Lower leg skin (tissue), 4 donors: ENCODE results near the gene NPHS1. TPM values are rescaled to one million over a fixed set of nuclear protein-coding genes. Genes with fewer than 3 reads are reported as not detected.

Experiments
- DNase-seq, 2 donors: peaks; one replicate each; pipeline ENCODE4 v3.0.0-alpha.2; 2019; ENCODE audit warnings: low spot score in 2 of 2
- H3K4me3 ChIP-seq: fragments of 200-600 bp; sonication (generic); 2 replicates; pipeline ENCODE4 v1.5.1; 2017; ENCODE audit warnings: mild to moderate bottlenecking, low read depth; ENCODE audit not compliant: poor library complexity, severe bottlenecking
- POLR2A ChIP-seq, 2 donors: fragments of 450-650 bp; IDR thresholded peaks; one replicate each; pipeline ENCODE4 v1.6.1; 2016 to 2017; ENCODE audit warnings: antibody characterized with exemption in 2 of 2, mild to moderate bottlenecking in 1 of 2, moderate library complexity in 1 of 2
- WGBS, 2 donors: methylation state at CpG; one replicate each; pipeline ENCODE4 v1.1.5; 2018; 5-methylcytosine and 5-hydroxymethylcytosine counted together
- intact Hi-C: fragments of 100-400 bp; cut with DNase I; formaldehyde crosslinking; loops from one replicate; pipeline ENCODE4 v1.15.0; 2023; ENCODE audit warnings: low total_unique reads
- total RNA-seq, 4 donors: library from RNA; depleted of rRNA; stranded (reverse); fragments of >200 nt; gene quantifications; one replicate each; pipeline ENCODE4 v1.1.0, GENCODE V29; 2016
- TF ChIP-seq, protein P1 (sequence below), 3 donors: fragments of 450-650 bp; IDR thresholded peaks; one replicate each; pipeline ENCODE4 v1.5.1; 2016; ENCODE audit warnings: antibody characterized with exemption in 3 of 3, mild to moderate bottlenecking in 3 of 3, moderate library complexity in 2 of 3

The NPHS1 gene
- total RNA-seq, 4 donors from 2014 or later = not detected

DNA sequence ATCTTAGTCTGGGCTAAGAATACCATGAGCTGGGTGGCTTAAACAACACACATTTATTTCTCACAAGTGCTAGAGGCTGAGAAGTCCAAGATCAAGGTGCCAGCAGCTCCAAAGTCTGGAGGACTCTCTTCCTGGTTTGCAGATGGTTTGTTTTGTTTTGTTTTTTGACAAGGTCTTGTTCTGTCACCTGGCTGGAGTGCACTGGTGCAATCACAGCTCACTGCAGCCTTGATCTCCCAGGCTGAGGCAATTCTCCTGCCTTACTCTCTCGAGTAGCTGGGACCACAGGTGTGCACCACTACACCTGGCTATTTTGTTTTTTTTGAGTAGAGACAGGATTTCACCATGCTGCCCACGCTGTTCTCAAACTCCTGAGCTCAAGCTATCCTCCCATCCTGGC, 31.6 kb upstream of the NPHS1 start:
- WGBS, 2 donors = 52 to 60% methylated on average over 2 of the region's 2 CpGs
- H3K4me3 ChIP-seq = no peak overlapping the region
- TF ChIP-seq POLR2A (IDR thresholded peaks at IDR 0.05) = no peak
- TF ChIP-seq, protein P1, sequence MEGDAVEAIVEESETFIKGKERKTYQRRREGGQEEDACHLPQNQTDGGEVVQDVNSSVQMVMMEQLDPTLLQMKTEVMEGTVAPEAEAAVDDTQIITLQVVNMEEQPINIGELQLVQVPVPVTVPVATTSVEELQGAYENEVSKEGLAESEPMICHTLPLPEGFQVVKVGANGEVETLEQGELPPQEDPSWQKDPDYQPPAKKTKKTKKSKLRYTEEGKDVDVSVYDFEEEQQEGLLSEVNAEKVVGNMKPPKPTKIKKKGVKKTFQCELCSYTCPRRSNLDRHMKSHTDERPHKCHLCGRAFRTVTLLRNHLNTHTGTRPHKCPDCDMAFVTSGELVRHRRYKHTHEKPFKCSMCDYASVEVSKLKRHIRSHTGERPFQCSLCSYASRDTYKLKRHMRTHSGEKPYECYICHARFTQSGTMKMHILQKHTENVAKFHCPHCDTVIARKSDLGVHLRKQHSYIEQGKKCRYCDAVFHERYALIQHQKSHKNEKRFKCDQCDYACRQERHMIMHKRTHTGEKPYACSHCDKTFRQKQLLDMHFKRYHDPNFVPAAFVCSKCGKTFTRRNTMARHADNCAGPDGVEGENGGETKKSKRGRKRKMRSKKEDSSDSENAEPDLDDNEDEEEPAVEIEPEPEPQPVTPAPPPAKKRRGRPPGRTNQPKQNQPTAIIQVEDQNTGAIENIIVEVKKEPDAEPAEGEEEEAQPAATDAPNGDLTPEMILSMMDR (IDR thresholded peaks at IDR 0.05) = no peak
- DNase-seq = no peak
- intact Hi-C loops = loop anchor here (5.0 kb wide), 1 partner anchor 48 kb away; no protein-coding TSS in a partner anchor

DNA sequence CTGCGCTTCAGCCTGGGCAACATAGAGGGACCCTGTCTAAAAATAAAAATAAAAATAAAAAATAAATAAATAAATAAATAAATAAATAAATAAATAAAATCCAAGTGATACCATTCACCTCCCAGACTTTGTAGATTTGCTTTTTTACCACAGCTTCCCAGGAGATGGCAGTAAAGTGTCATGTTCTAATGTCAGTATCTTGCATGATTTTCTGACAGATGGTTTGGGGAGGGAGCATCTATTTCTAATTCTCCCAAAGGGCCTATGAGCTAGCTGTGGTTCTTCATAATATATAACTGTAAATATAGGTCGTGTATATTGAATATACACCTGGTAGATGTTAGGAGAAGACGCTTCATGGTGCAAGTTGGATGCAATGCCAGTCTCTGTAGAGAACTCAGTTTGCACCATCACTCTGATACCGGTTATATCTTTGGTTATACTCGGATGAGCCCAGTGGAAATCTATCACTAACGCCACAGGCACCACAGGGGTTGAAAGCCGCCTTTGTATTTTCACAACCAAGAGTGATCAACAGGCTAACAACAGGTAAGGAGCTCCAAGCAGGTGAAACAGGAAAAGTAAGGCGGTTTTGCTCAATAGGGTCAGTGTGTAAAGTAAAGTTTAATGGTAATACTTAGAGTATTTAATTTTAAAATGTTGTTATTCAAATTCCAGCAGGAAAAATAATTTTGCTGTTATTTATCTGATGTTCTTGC, 30.0 kb upstream of the NPHS1 start:
- intact Hi-C loops = loop anchor here (5.0 kb wide), 1 partner anchor 50 kb away; no protein-coding TSS in a partner anchor
- no peak overlapping the region for H3K4me3 ChIP-seq
- 27 to 32% methylated on average over 8 of the region's 8 CpGs for WGBS, 2 donors
- peak in 1 of 2 donors; percentile 54 for DNase-seq
- TF ChIP-seq, protein P1 (IDR thresholded peaks at IDR 0.05) = peak in 1 of 3 donors; percentile 13
- TF ChIP-seq POLR2A (IDR thresholded peaks at IDR 0.05) = no peak

DNA sequence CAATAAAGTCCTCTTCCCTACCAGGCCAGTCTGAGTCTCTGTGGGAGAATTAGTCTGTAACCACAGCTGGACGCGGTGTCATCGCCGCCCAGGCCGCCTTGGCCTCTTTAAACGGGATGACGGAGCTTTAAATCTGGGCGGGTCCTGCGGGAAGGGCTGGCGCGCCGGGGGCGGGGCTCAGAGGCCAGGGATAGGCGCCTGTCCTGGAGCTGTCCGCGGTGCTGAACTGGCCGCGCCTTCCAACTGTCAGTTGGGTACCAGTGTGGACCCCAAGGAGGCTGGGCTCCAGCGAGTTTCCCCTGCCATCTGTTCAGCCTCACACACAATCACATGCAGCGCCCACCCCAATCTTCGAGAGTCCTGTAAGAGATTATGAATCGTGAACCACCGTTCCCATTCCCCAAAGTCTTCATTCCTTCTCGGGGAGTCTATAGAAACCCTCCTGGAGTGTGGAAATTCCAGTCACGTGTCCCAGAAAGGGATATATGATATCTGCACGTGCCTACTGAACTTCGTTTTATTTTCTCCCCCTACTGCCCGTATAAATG, 27.5 kb upstream of the NPHS1 start:
- 1 to 2% methylated on average over 28 of the region's 28 CpGs for WGBS, 2 donors
- TF ChIP-seq, protein P1 (IDR thresholded peaks at IDR 0.05) = no peak
- TF ChIP-seq POLR2A (IDR thresholded peaks at IDR 0.05) = no peak
- no peak overlapping the region for H3K4me3 ChIP-seq
- intact Hi-C loops = loop anchor here (5.0 kb wide), 1 partner anchor 52 kb away; no protein-coding TSS in a partner anchor
- peak; percentile 81 to 96 for DNase-seq

DNA sequence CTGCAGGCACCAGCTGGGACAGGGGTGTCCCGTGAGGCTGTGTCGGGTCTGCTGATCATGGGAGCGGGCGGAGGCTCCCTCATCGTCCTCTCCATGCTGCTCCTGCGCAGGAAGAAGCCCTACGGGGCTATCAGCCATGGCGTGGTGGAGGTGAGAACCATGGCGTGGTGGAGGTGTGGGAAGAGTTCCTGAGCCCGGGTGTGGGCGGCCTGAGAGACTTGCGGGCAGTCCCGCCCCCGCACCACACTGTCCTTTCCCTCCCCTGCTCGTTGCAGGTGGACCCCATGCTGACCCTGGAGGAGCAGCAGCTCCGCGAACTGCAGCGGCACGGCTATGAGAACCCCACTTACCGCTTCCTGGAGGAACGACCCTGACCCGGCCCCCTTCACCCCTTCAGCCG, 26.8 kb upstream of the NPHS1 start:
- no peak overlapping the region for H3K4me3 ChIP-seq
- TF ChIP-seq, protein P1 (IDR thresholded peaks at IDR 0.05) = no peak
- TF ChIP-seq POLR2A (IDR thresholded peaks at IDR 0.05) = no peak
- WGBS, 2 donors = 39 to 54% methylated on average over 16 to 22 of the region's 23 CpGs
- intact Hi-C loops = no loop called here
- DNase-seq = no peak

DNA sequence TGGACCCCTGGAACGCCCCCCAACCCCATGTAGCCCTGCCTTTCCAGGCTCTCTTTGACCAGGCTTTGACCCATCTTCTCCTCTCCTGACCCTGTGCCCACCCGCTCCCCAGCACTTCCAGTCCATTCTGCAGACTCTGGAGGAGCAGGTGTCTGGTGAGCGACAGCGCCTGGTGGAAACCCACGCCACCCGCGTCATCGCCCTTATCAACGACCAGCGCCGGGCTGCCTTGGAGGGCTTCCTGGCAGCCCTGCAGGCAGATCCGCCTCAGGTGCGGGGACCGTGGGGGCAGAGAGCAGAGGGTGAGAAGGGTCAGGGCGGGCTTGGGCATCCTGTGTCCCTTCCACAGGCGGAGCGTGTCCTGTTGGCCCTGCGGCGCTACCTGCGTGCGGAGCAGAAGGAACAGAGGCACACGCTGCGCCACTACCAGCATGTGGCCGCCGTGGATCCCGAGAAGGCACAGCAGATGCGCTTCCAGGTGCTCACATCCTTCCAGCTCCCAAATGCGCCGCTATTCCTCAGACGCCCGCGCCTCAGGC, 22.2 kb upstream of the NPHS1 start:
- TF ChIP-seq POLR2A (IDR thresholded peaks at IDR 0.05) = no peak
- TF ChIP-seq, protein P1 (IDR thresholded peaks at IDR 0.05) = no peak
- DNase-seq = no peak
- intact Hi-C loops = no loop called here
- 92 to 95% methylated on average over 32 of the region's 32 CpGs for WGBS, 2 donors
- H3K4me3 ChIP-seq = no peak overlapping the region
